Activated CD8-positive, alpha-beta memory T cell treated with anti-CD3 and anti-CD28 coated beads, Interleukin-2, amount 50 U/mL, for 24 hours (primary cell): ENCODE results near the gene CGB2.
"Not testable (repeated sequence)": the region's sequence is repeated elsewhere in the genome, so short reads cannot be mapped to it uniquely, and the experiment has no call there.

Experiments
- DNase-seq: peaks from one replicate; pipeline ENCODE4 v3.0.0-alpha.2; 2020; ENCODE audit errors: extremely low read depth

CGB2 gene

DNA sequence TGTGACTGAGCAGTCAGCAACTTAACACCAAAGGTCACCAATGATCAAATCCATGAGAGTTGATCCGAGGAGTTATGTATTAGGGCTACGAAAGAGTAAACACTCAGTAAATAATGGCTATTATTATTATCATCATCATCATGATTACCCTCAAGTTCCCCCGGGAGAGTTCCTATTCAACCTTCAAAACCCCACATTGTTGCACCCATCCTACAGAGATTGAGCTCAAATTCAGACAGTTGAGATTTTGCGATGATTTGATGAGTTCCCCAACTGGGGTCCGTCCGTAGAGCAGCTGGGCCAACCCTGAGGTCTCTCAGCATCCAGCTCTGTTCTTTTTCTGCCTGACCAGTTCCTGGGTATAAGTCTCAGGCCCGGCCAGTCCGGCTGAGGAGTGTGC is 6.4 kb downstream of the CGB2 start:
- not testable (repeated sequence) for DNase-seq

DNA sequence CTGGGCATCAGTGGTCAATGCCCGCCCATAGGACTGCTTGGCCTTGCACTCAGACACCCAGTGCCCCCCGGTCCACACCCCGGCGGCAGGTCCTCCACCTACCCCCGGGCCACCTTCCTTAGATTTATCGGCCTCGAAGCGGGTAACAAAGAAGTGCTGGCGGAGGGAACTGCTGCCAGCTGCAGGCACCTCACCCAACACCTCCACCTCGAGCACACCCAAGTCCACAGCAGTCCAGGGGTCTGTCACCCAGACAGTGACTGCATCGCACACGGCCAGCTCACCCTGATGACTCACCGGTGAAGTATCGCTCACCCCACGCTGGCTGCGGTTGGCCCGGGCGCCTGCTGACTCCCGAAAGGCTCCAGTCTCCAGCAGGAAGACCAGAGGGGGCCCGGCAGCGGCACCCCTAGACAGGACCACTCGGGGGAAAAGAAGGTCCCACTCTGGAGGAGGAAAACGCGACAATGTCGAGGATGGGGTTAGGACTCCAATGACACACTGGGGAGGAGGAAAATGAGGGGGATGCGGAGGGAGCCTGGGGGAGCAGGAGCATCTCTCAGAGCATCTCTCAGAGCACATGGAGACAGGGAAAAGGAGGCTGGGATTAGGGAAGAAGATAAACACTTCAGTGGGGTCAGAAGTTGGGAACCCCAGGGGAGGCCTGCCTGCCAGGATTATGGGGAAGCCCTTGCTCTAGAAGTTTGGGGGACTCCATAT is 7.0 kb downstream of the CGB2 start:
- not testable (repeated sequence) for DNase-seq

DNA sequence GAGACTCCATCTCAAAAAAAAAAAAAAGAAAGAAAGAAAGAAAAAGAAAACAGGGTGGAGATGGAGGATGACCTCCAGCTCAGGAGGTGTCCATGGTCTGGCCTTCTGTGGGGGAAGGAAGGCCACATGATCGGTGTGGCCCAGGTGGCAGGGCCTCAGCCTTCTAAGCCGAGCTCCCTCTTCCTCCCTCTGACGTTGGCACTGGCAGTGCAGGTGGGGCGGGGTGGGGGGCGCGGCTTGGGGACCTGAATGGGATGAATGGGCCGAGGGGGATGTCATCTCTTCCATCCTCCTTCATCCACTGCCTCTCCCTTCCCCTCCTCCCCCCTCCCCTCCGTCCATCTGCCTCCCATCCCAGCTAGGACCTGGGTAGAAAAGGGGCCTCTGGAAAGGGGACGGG is 8.0 kb downstream of the CGB2 start:
- DNase-seq, result not testable (repeated sequence)

DNA sequence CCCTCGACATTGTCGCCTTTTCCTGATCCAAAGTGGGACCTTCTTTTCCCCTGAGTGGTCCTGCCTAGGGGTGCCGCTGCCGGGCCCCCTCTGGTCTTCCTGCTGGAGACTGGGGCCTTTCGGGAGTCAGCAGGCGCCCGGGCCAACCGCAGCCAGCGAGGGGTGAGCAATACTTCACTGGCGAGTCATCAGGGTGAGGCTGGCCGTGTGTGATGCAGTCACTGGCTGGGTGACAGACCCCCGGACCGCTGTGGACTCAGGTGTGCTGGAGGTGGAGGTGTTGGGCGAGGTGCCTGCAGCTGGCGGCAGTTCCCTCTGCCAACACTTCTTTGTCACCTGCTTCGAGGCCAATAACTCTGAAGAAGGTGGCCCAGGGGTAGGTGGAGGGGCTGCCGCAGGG is 10.5 kb downstream of the CGB2 start:
- no peak for DNase-seq

DNA sequence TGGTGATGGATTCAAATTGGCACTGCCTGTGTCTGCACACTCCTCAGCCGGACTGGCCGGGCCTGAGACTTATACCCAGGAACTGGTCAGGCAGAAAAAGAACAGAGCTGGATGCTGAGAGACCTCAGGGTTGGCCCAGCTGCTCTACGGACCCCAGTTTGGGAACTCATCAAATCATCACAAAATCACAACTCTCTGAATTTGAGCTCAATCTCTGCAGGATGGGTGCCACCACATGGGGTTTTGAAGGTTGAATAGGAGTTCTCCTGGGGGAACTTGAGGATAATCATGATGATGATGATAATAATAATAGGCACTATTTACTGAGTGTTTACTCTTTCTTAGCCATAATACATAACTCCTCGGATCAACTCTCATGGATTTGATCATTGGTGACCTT is 11.0 kb downstream of the CGB2 start:
- DNase-seq, result not testable (repeated sequence)

GRCh38 chr19:49043548-49043947 is 11.9 kb downstream of the CGB2 start, which contains the start of gene CGB5:
Gene CGB5, plus strand, starts transcription at chr19:49043848. Its CDS starts 362 bp downstream, at chr19:49044210.
- not testable (repeated sequence) for DNase-seq

DNA sequence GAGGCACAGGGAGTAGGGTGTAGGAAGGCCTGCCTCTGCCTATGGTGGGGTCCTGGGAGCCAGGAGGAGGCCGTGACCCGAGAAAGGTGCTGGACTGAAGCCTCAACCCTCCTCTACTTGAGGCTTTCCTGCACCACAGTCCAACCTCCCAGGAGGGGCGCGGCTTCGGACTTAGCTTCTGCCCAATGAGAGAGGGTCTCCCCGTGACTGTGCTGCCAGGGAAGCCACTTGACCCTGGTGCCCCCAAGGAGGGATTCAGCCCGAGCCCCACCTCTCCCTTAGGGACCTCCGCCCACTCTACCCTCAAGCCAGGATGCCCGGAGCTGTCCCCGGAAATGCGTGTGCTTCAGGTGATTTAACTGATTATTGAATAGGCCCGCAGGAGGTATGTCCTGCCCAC is 17.3 kb downstream of the CGB2 start, which contains the start of gene CGB8:
TSS of gene CGB8 (minus strand) at position 101 of the 400 bp plus-strand sequence. CDS start 372 bp downstream, outside the sequence.
- DNase-seq, result not testable (repeated sequence)

- DNase-seq, result not testable (repeated sequence)
Observed at GRCh38 chr19:49049834-49050233, 18.1 kb downstream of the CGB2 start.

GRCh38 chr19:49050376-49051033 is 18.8 kb downstream of the CGB2 start:
- DNase-seq, result not testable (repeated sequence)

- no peak for DNase-seq
Observed at GRCh38 chr19:49056101-49056901, 24.6 kb downstream of the CGB2 start.

- not testable (repeated sequence) for DNase-seq
Observed at GRCh38 chr19:49056902-49057596, 25.4 kb downstream of the CGB2 start.

DNA sequence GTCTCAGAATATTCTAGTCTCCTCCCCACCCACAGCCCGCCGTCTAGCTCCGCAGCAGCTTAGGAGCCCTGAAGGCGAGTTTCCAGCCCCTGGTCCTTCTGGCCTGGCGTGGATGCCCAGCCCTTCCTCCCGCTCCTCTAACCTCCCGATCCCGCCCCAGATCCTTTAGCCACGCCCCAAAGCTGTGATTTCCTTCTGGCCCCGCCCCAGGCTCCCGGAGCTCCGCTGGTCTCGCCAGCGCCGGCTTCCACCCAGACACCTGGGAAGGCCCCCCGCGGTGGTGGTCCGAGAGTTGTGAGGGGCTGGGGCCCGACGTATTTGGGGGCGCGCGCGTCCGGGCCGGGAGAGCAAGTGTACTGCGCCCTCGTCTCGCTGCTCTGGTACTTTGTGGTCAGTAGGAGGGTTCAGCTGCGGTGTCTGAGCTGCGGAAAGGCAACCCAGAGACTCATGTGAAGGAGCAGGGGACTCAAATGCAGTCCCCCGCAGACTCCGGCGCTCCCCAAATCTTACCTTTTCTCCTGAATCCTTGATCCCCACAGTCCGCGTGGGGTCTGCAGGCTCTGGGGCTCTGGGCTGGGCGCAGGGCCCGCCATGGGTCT is 26.0 kb downstream of the CGB2 start, which contains the start of gene CGB7:
TSS of gene CGB7 (minus strand) at position 114 of the 599 bp plus-strand sequence. CDS start 2,374 bp downstream, outside the sequence.
- no peak for DNase-seq

- DNase-seq, result no peak
Observed at GRCh38 chr19:49058562-49058961, 26.9 kb downstream of the CGB2 start.

- no peak for DNase-seq
Observed at GRCh38 chr19:49059053-49059452, 27.4 kb downstream of the CGB2 start.

DNA sequence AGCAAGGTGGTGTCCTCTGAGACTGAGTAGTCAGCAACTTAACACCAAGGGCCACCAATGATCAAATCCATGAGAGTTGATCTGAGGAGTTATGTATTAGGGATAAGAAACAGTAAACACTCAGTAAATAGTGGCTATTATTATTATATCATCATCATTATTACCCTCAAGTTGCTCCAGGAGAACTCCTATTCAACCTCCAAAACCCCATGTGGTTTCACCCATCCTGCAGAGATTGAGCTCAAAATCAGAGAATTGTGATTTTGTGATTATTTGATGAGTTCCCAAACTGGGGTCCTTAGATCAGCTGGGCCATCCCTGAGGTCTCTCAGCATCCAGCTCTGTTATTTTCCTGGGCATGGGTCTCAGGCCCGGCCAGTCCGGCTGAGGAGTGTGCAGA is 29.3 kb downstream of the CGB2 start:
- no peak for DNase-seq

DNA sequence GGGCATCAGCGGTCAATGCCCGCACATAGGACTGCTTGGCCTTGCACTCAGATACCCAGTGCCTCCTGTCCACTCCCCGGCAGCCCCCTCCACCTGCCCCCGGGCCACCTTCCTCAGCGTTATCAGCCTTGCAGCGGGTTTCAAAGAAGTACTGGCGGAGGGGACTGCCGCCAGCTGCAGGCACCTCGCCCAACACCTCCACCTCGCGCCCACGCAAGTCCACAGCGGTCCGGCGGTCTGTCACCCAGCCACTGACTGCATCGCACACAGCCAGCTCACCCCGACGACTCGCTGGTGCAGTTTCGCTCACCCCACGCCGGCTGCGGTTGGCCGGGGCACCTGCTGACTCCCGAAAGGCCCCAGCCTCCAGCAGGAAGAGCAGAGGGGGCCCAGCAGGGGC is 29.8 kb downstream of the CGB2 start:
- DNase-seq, result no peak

DNA sequence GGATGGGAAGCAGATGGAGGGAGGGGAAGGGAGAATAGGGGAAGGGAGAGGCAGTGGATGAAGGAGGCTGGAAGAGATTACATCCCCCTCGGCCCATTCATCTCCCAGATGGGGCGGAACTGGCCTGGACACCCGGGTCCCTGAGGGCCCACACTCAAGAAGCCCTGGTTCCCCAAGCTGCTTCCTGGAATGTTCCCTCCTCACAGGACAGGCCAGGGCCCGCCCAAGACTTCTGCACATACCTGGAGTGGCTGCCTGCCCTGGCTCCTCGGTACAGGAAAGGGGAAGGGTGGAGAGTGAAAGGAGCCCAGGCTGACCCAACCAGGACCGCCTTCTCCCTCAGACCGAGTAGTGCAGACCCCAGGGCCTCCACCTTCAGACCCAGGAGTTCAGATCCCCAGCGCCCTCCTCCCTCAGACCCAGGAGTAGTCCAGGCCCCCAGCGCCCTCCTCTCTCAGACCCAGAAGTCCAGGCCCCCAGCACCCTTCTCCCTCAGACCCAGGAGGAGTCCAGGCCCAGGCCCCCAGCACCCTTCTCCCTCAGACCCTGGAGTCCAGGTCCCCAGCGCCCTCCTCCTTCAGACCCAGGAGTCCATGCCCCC is 32.4 kb downstream of the CGB2 start:
- DNase-seq, result no peak

- DNase-seq, result no peak
Observed at GRCh38 chr19:49064768-49065611, 33.3 kb downstream of the CGB2 start, which contains the start of gene NTF4. Gene NTF4, minus strand, starts transcription at chr19:49064818. Its CDS starts 2,821 bp downstream, at chr19:49061997.

GRCh38 chr19:49065905-49066512 is 34.3 kb downstream of the CGB2 start:
- DNase-seq, result no peak
